Measurements from ENCODE around the gene ZFAND3.

DNA sequence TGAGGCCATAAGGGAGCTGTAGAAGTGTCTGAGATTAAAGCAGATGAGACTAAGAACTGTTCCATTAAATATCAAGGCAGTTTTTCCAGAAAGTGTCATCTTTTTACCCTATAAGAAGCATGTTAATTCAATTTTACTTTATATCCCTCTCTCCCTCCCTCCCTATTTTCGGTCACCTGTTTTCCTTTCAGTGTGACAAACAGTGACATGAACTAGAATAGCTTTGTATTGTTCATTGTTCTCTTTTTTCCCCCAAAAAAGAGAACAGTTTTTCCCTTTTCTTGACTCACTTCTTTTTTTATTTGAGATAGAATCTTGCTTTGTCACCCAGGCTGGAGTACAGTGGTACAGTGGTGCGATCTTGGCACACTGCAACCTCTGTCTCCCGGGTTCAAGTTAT lies 269.3 kb downstream of the ZFAND3 start:
- TF ChIP-seq, protein P1, sequence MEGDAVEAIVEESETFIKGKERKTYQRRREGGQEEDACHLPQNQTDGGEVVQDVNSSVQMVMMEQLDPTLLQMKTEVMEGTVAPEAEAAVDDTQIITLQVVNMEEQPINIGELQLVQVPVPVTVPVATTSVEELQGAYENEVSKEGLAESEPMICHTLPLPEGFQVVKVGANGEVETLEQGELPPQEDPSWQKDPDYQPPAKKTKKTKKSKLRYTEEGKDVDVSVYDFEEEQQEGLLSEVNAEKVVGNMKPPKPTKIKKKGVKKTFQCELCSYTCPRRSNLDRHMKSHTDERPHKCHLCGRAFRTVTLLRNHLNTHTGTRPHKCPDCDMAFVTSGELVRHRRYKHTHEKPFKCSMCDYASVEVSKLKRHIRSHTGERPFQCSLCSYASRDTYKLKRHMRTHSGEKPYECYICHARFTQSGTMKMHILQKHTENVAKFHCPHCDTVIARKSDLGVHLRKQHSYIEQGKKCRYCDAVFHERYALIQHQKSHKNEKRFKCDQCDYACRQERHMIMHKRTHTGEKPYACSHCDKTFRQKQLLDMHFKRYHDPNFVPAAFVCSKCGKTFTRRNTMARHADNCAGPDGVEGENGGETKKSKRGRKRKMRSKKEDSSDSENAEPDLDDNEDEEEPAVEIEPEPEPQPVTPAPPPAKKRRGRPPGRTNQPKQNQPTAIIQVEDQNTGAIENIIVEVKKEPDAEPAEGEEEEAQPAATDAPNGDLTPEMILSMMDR (IDR thresholded peaks at IDR 0.05), result no peak
- TF ChIP-seq EZH2 (IDR thresholded peaks at IDR 0.05; ENCODE audit: borderline replicate concordance, insufficient read depth, low read depth, low read length, poor library complexity, severe bottlenecking), result no peak
